Stimulated activated naive CD8-positive, alpha-beta T cell treated with anti-CD3 and anti-CD28 coated beads, Interleukin-15, Interleukin-2, amounts not matched to agents 100 U/mL and 50 U/mL, for 24 hours (primary cell): ENCODE data around the gene FGGY.
"Not testable (repeated sequence)": the region's sequence is repeated elsewhere in the genome, so short reads cannot be mapped to it uniquely, and the experiment has no call there.

Experiments
- ATAC-seq: fragments of 150-1000 bp; cut with Tn5 transposase; one replicate; pipeline ENCODE4 v1.10.0; 2021
- DNase-seq: peaks from one replicate; pipeline ENCODE4 v3.0.0; 2021

The FGGY gene

DNA sequence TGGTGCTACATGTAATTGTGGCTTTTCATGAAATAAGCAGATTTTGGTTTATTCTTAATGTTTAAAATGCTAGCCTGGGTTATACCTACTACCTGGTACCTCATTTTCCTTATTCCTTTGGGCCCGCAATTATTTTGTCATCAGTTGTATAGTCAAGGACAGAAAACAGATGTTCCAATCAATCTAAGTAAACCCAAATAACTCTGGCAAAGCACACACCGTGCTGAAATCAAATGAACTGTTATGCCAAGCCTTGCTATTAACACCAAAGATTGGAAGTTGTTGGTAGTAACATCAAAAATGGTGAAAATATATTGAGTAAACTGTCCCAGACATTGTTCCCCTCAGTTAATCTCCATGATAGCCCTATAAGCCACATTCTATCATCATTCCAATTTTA is 248.9 kb downstream of the FGGY start:
- ATAC-seq, result no peak
- DNase-seq, result no peak

DNA sequence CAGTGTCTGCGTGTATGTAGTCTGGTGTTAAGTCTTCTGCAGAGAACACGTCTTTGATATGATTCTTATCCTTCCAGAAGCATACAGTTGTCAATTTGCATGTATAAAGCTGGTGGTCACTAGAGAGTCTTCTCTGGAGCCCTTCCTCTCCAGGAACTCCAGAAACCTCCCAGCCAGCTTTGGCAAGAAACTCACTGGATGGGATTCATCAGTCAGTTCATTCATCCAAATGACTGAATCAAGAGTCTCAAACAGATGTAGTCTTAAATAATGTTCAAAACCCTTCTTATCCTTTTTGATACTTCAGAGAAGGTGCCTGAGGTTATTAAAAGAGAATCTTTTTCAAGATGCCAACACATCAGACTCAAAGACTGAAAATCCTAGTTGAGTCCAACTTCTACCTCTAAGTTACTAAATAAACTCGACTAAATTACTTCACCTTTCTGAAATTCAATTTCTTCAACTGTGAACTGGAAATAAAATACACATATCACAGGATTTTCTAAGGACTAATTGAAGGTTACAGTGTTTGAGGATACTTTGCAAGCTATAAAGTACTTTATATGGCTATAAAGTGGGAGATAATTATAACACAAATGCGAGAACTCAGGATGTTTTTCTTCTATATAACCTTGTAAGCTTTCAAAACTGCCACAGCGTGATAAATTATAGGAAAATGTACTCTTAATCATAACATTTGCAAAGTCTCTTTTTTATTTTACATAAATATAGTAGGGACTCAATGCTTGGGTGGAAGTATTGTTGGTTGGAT is 252.4 kb downstream of the FGGY start:
- DNase-seq (no peak), ATAC-seq (no peak)

DNA sequence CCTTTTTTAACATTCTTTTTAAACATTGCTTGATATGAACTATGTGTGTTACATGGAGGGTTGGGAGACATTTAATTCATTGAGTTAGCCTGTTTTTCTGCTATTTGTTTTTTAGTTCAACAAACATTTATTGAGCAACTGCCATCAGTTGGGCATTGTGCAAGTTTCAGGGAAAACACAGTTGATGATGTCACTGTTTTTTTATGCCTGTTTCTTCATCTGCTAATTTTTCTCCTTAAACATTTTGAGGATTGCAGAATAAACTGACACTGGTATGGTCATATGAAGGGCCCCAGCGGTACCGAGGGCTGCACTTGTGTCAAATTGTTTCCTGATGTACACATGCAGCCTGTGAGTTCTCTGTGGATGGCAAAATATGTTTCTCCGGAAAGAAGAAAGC is 253.0 kb downstream of the FGGY start:
- DNase-seq (no peak), ATAC-seq (no peak)

GRCh38 chr1:59552007-59552406 is 255.1 kb downstream of the FGGY start:
- DNase-seq, result no peak
- ATAC-seq, result no peak

DNA sequence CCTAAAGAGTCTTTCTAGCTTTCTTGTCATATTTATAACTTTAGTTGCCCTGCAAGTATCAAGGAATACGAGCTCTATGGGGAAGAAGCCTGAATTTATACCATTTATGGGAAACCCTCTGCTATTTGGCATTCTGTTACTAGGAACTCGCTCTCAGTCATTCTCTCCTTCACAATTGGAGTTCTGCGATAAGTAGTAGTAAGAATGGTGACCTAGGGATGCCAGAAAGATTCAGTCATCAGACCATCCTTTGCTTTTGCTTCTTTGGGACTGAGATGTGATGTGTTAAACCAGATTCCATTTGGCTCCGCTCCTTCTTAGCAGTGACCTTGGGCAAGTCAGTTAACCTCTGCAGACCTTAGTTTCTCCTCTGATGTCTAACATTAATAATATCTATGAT is 256.5 kb downstream of the FGGY start:
- ATAC-seq (no peak), DNase-seq (no peak)

GRCh38 chr1:59554011-59554663 is 257.2 kb downstream of the FGGY start:
- DNase-seq, result no peak
- ATAC-seq, result no peak

- ATAC-seq, result no peak
Observed at GRCh38 chr1:59554752-59555151, 257.9 kb downstream of the FGGY start.

GRCh38 chr1:59556398-59556797 is 259.5 kb downstream of the FGGY start:
- DNase-seq, result no peak
- ATAC-seq, result no peak

More at GRCh38 chr1:59554752-59555151, 257.9 kb downstream of the FGGY start:
- DNase-seq, result no peak

DNA sequence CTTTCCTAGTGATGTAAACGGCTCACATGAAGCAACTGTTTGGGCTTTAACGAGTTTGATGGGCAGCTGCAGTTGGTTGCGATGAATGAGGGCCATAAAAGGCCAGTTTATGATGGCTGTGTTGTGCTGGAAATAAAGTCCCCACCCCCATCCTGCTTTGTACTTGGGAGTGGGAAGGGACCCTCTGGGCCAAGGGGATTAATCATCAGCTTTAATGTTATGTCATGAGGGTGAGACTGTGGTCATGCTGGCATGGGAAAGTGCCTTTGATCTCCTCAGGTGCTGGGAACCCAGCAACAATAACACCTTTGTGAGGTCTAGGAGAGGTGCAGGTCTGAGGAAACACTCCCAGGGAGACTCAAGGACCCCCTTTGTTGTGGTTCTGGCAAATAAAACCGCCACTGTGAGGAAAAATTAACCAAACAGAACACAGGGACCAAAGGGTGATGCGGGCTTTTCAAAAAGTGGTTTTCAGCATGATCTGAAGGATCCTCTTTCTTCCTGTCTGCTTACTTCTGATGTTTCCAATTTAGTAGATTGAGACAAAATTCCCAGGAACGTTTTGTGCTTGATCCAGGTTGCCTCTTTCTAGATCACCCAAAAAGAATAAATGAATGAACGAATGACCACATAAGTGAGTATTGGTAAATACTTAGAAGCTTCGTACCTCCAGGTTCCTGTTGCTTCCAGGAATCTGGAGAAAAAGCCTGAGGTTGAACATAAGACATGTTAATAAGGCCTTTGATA is 260.1 kb downstream of the FGGY start:
- DNase-seq, result no peak

GRCh38 chr1:59557549-59557885 is 260.6 kb downstream of the FGGY start:
- no peak for ATAC-seq
- no peak for DNase-seq

More for the DNA sequence above, 260.1 kb downstream of the FGGY start:
- no peak for ATAC-seq

- not testable (repeated sequence) for DNase-seq, ATAC-seq
Observed at GRCh38 chr1:59558580-59558979, 261.7 kb downstream of the FGGY start.

GRCh38 chr1:59560807-59561450 is 264.0 kb downstream of the FGGY start:
- ATAC-seq, result no peak
- no peak for DNase-seq

GRCh38 chr1:59561796-59562195 is 264.9 kb downstream of the FGGY start:
- ATAC-seq (no peak), DNase-seq (no peak)

GRCh38 chr1:59564192-59564891 is 267.4 kb downstream of the FGGY start:
- DNase-seq (no peak), ATAC-seq (no peak)

GRCh38 chr1:59565611-59566410 is 268.9 kb downstream of the FGGY start:
- ATAC-seq, result no peak
- DNase-seq, result no peak

DNA sequence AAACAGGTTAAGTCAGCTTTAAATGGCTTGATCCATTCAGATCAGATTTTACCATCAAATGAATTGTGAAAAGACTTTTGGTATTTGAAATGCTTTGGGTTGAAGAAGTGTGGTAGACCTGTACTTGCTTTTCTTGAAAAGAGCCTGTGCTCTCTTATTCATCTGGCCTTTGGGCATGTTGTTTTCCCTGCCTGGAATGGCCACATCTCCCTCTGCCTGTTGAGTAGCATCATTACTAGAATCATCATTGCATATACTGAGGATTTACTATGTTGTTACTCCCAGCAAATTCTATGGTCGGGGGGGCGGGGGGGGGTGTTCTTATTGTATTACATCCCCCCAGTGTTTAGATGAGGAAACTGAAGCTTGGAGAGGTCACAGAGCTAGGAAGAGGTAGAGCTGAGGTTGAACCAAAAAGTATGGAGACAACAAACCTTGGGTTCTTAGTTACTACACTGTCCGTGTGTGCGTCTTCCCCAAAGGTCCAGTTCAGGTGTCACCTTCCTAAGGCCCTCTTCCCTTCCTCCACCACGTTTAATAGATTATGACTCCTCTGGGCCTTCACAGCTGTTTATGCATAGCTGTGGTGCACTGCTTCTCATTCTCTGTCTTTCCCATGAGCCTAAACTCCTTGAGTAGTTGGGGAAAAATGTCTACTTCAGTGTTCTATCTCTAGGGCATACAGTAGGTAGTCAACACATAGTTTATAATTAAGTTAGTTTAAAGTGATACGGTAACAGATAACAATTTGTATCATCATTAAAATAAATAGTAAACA is 271.5 kb downstream of the FGGY start:
- DNase-seq (no peak), ATAC-seq (no peak)

DNA sequence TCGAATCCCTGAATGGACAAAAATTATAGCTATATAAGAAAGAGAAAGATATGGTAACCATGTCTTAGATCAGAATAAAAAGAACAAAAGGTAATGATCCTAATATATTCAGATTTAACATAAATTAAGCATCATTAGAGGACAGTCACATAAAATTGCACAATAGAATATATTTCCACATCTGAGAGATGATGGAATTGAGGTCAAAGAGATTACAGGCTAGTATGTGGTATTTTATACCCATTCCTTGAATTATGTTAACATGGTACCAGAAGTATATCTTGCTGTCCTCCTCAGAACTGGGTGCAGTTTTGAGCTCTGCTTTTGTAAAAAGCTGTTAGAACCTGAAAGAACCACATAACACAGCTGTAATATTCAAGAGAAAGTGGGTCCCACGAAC is 272.3 kb downstream of the FGGY start:
- no peak for ATAC-seq
- DNase-seq, result no peak

DNA sequence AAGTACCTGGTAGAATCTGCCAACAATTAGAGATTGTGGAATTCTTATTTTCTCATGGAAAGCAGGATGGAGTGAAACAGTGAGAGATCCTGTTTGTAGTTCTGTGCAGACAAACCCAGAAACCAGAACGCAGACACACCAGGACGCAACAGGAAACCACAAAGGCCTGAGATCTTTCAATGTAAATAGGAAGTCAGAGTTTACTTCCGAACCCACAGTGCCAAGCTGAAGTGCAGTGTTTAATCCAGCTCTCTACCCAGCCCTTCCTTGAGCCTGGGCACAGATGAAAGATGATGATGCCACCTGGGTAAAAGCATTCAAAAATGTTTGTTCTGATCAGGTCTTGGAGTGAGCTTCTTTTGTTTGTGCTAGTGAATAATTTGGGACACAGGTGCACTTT is 273.6 kb downstream of the FGGY start:
- DNase-seq, result peak; percentile 10
- ATAC-seq, result peak; percentile 69

- no peak for DNase-seq
Observed at GRCh38 chr1:59574085-59574484, 277.2 kb downstream of the FGGY start.

DNA sequence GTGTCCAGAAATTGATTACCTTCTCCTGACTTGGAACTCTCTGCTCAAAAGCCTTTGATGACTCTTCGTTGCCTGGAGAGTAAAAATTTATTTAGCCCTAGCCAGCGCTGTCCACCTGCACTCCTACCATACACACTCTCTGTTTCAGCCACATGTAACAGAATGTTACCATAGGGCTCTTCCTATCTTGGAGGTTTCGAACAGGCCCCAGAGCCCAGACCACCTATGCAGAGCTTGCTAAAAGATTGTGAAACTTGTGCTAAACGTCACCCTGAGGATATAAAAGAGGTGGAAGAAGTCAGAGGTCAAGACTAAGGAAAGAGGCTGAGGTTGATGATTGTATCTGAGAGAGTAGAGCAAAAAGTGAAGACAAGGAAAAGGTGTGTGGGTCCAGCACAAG is 280.9 kb downstream of the FGGY start:
- ATAC-seq (no peak), DNase-seq (no peak)

More at GRCh38 chr1:59574085-59574484, 277.2 kb downstream of the FGGY start:
- no peak for ATAC-seq
